ENCODE data around the gene LYST. TPM values are rescaled to one million over a fixed set of nuclear protein-coding genes. Genes with fewer than 3 reads are reported as not detected.

LYST gene
- polyA plus RNA-seq, 1 donor from 2014 or later = 23.4 TPM

DNA sequence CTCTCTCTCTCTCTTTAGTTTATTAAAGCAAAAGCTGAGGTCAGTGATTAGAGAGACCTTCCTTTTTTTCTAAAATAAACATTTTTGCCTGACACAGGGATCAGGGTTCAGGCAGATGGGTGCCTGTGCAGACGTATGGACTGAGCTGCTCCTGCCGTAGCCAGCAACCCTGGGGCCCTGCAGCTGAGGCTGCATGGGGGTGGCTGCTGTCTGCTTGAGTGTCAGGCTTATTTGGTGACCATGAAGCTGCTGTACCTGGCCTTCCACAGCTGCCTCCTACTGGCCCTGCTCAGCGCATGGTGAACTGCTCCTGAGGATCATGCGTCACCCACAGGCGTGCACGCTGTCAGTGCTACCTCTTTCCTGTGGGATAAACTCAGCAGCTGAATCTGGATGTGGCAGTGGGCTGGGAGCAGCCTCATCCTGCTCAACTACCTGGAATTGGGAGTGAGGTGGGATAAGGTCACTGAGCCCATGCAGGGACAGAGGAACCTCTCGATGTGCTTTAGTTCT lies 252.2 kb downstream of the LYST start:
- Histone ChIP-seq H3K79me2 (replicated peaks; ENCODE audit: insufficient read depth, low read length) (no peaks in the 10 kb centered on the region), H3K9ac (ENCODE audit: low read length) (no peak overlapping the region), H3K9me3 (ENCODE audit: low read length) (no peaks in the 10 kb centered on the region), H3K9me2 (ENCODE audit: insufficient read depth, low read length) (no peaks in the 10 kb centered on the region), H3K36me3 (ENCODE audit: insufficient read depth, low read length) (no peaks in the 10 kb centered on the region), H3K27ac (ENCODE audit: low read length) (no peak overlapping the region), H2AFZ (ENCODE audit: low read depth, low read length) (no peak overlapping the region), H4K20me1 (ENCODE audit: insufficient read depth) (no peaks in the 10 kb centered on the region), H3F3A (ENCODE audit: insufficient read depth, low read length, poor library complexity, severe bottlenecking) (no peaks in the 10 kb centered on the region), H3K4me3 (ENCODE audit: low read length) (no peak overlapping the region), H3K27me3 (ENCODE audit: insufficient read depth, low read depth, low read length) (no peaks in the 10 kb centered on the region), H3K4me2 (ENCODE audit: low read length) (no peak overlapping the region)
- TF ChIP-seq RAD21 (conservative IDR thresholded peaks at IDR 0.05) (no peak), MXI1 (conservative IDR thresholded peaks at IDR 0.05; ENCODE audit: poor library complexity, severe bottlenecking) (no peak)

GRCh38 chr1:235613602-235614001 lies 253.1 kb downstream of the LYST start:
- Histone ChIP-seq H2AFZ (ENCODE audit: low read depth, low read length) (no peak overlapping the region), H3K36me3 (ENCODE audit: insufficient read depth, low read length) (no peaks in the 10 kb centered on the region), H3K9me3 (ENCODE audit: low read length) (no peaks in the 10 kb centered on the region), H3K4me3 (ENCODE audit: low read length) (no peak overlapping the region), H3K27ac (ENCODE audit: low read length) (no peak overlapping the region), H3K79me2 (replicated peaks; ENCODE audit: insufficient read depth, low read length) (no peaks in the 10 kb centered on the region), H3K27me3 (ENCODE audit: insufficient read depth, low read depth, low read length) (no peaks in the 10 kb centered on the region), H3K9me2 (ENCODE audit: insufficient read depth, low read length) (no peaks in the 10 kb centered on the region), H3K4me2 (ENCODE audit: low read length) (no peak overlapping the region), H4K20me1 (ENCODE audit: insufficient read depth) (no peaks in the 10 kb centered on the region), H3F3A (ENCODE audit: insufficient read depth, low read length, poor library complexity, severe bottlenecking) (no peaks in the 10 kb centered on the region), H3K9ac (ENCODE audit: low read length) (no peak overlapping the region)
- TF ChIP-seq MXI1 (conservative IDR thresholded peaks at IDR 0.05; ENCODE audit: poor library complexity, severe bottlenecking) (no peak), RAD21 (conservative IDR thresholded peaks at IDR 0.05) (no peak), SMC3 (conservative IDR thresholded peaks at IDR 0.05; ENCODE audit: poor library complexity) (no peak), TAF1 (IDR thresholded peaks at IDR 0.05; ENCODE audit: low read depth) (no peak), EP300 (conservative IDR thresholded peaks at IDR 0.05; ENCODE audit: poor library complexity, severe bottlenecking) (no peak), EZH2 (IDR thresholded peaks at IDR 0.05; ENCODE audit: borderline replicate concordance, insufficient read depth, low read length, poor library complexity, severe bottlenecking) (no peak), POLR2AphosphoS5 (IDR thresholded peaks at IDR 0.05) (no peak), CTCF (IDR thresholded peaks at IDR 0.05; ENCODE audit: poor library complexity, severe bottlenecking) (no peak)
- TF ChIP-seq, protein P1, sequence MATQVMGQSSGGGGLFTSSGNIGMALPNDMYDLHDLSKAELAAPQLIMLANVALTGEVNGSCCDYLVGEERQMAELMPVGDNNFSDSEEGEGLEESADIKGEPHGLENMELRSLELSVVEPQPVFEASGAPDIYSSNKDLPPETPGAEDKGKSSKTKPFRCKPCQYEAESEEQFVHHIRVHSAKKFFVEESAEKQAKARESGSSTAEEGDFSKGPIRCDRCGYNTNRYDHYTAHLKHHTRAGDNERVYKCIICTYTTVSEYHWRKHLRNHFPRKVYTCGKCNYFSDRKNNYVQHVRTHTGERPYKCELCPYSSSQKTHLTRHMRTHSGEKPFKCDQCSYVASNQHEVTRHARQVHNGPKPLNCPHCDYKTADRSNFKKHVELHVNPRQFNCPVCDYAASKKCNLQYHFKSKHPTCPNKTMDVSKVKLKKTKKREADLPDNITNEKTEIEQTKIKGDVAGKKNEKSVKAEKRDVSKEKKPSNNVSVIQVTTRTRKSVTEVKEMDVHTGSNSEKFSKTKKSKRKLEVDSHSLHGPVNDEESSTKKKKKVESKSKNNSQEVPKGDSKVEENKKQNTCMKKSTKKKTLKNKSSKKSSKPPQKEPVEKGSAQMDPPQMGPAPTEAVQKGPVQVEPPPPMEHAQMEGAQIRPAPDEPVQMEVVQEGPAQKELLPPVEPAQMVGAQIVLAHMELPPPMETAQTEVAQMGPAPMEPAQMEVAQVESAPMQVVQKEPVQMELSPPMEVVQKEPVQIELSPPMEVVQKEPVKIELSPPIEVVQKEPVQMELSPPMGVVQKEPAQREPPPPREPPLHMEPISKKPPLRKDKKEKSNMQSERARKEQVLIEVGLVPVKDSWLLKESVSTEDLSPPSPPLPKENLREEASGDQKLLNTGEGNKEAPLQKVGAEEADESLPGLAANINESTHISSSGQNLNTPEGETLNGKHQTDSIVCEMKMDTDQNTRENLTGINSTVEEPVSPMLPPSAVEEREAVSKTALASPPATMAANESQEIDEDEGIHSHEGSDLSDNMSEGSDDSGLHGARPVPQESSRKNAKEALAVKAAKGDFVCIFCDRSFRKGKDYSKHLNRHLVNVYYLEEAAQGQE (IDR thresholded peaks at IDR 0.05; ENCODE audit: borderline replicate concordance) = no peak

- Histone ChIP-seq H3K4me2 (ENCODE audit: low read length) (no peak overlapping the region), H3K36me3 (ENCODE audit: insufficient read depth, low read length) (no peaks in the 10 kb centered on the region), H3K9ac (ENCODE audit: low read length) (no peak overlapping the region), H3K9me3 (ENCODE audit: low read length) (no peaks in the 10 kb centered on the region), H3K79me2 (replicated peaks; ENCODE audit: insufficient read depth, low read length) (no peaks in the 10 kb centered on the region), H3F3A (ENCODE audit: insufficient read depth, low read length, poor library complexity, severe bottlenecking) (no peaks in the 10 kb centered on the region), H4K20me1 (ENCODE audit: insufficient read depth) (no peaks in the 10 kb centered on the region), H3K9me2 (ENCODE audit: insufficient read depth, low read length) (no peaks in the 10 kb centered on the region), H2AFZ (ENCODE audit: low read depth, low read length) (no peak overlapping the region), H3K27ac (ENCODE audit: low read length) (no peak overlapping the region), H3K27me3 (ENCODE audit: insufficient read depth, low read depth, low read length) (no peaks in the 10 kb centered on the region), H3K4me3 (ENCODE audit: low read length) (no peak overlapping the region)
- no peak for TF ChIP-seq MXI1 (conservative IDR thresholded peaks at IDR 0.05; ENCODE audit: poor library complexity, severe bottlenecking)
- TF ChIP-seq RAD21 (conservative IDR thresholded peaks at IDR 0.05) = no peak
- TF ChIP-seq CTCF (IDR thresholded peaks at IDR 0.05; ENCODE audit: poor library complexity, severe bottlenecking) = no peak
Measured at GRCh38 chr1:235612761-235613160, 253.9 kb downstream of the LYST start.

All from neural cell (in vitro differentiated cells).